ENCODE data around the gene PIAS1. TPM values are rescaled to one million over a fixed set of nuclear protein-coding genes. Genes with fewer than 3 reads are reported as not detected.

PIAS1 gene
- total and polyA plus RNA-seq, 9 of the 15 experiments (the other 6 are each of a cell fraction or from before 2014, with no cell fraction given) = 18.0 to 59.1 (median 28.5) TPM

DNA sequence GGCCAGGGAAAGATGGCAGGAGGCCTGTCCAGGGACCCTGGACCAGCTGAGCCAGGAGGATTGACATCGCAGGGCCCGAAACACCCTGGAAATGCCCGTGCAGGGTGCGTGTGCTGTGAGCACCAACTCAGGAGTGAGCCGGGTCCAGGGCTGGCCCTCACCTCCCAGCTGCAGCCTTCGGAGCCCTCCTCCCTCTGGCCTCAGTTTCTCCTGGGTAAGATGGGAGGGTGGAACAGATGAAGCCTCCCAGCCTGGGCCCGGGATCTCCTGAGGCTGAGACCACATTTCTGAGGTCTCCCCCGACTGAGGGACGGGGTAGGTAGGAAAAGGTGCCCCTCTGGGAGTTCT, 156.3 kb downstream of the PIAS1 start:
- TF ChIP-seq BRD9 (IDR thresholded peaks at IDR 0.05; ENCODE audit: low read depth, partially characterized antibody) (no peak), ZNF263 (CRISPR knock-in tag; IDR thresholded peaks at IDR 0.05; ENCODE audit: borderline replicate concordance) (no peak), TAF7 (tag; IDR thresholded peaks at IDR 0.05) (no peak), ZNF780A (CRISPR knock-in tag; IDR thresholded peaks at IDR 0.05) (no peak), FOXM1 (IDR thresholded peaks at IDR 0.05; ENCODE audit: low read depth) (no peak), FOXM1 (CRISPR knock-in tag; IDR thresholded peaks at IDR 0.05; ENCODE audit: low read depth) (no peak), ETV1 (tag; conservative IDR thresholded peaks at IDR 0.05; ENCODE audit: low read depth) (no peak), ZBTB17 (CRISPR knock-in tag; IDR thresholded peaks at IDR 0.05) (no peak), EGR1 (conservative IDR thresholded peaks at IDR 0.05) (no peak)
- TF ChIP-seq, protein P1, sequence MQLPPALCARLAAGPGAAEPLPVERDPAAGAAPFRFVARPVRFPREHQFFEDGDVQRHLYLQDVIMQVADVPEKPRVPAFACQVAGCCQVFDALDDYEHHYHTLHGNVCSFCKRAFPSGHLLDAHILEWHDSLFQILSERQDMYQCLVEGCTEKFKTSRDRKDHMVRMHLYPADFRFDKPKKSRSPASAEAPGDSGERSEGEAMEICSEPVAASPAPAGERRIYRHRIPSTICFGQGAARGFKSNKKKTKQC (CRISPR knock-in tag; IDR thresholded peaks at IDR 0.05) = no peak
- TF ChIP-seq, protein P2, sequence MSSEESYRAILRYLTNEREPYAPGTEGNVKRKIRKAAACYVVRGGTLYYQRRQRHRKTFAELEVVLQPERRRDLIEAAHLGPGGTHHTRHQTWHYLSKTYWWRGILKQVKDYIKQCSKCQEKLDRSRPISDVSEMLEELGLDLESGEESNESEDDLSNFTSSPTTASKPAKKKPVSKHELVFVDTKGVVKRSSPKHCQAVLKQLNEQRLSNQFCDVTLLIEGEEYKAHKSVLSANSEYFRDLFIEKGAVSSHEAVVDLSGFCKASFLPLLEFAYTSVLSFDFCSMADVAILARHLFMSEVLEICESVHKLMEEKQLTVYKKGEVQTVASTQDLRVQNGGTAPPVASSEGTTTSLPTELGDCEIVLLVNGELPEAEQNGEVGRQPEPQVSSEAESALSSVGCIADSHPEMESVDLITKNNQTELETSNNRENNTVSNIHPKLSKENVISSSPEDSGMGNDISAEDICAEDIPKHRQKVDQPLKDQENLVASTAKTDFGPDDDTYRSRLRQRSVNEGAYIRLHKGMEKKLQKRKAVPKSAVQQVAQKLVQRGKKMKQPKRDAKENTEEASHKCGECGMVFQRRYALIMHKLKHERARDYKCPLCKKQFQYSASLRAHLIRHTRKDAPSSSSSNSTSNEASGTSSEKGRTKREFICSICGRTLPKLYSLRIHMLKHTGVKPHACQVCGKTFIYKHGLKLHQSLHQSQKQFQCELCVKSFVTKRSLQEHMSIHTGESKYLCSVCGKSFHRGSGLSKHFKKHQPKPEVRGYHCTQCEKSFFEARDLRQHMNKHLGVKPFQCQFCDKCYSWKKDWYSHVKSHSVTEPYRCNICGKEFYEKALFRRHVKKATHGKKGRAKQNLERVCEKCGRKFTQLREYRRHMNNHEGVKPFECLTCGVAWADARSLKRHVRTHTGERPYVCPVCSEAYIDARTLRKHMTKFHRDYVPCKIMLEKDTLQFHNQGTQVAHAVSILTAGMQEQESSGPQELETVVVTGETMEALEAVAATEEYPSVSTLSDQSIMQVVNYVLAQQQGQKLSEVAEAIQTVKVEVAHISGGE (CRISPR knock-in tag; IDR thresholded peaks at IDR 0.05) = no peak
- TF ChIP-seq, protein P3, sequence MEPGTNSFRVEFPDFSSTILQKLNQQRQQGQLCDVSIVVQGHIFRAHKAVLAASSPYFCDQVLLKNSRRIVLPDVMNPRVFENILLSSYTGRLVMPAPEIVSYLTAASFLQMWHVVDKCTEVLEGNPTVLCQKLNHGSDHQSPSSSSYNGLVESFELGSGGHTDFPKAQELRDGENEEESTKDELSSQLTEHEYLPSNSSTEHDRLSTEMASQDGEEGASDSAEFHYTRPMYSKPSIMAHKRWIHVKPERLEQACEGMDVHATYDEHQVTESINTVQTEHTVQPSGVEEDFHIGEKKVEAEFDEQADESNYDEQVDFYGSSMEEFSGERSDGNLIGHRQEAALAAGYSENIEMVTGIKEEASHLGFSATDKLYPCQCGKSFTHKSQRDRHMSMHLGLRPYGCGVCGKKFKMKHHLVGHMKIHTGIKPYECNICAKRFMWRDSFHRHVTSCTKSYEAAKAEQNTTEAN (CRISPR knock-in tag; IDR thresholded peaks at IDR 0.05) = no peak
- no peaks in the 10 kb centered on the region for H3K9me3 ChIP-seq (replicated peaks; ENCODE audit: control insufficient read depth, insufficient read depth, low read depth, low read length)
- H3K9me1 ChIP-seq (ENCODE audit: control insufficient read depth, insufficient read depth, low read length) = peaks cover 3% of the 10 kb centered on the region
- no peaks in the 10 kb centered on the region for H3K27me3 ChIP-seq (ENCODE audit: control insufficient read depth in 2 of 2, insufficient read depth in 2 of 2, low read length in 2 of 2)
- ATAC-seq (no peak), DNase-seq (ENCODE audit: extremely low read depth in 1 of 4, low spot score in 3 of 4) (no peak), FAIRE-seq (no peak)
- H4K20me1 ChIP-seq (replicated peaks; ENCODE audit: control insufficient read depth, insufficient read depth, low read length) = peaks cover 20% of the 10 kb centered on the region; the same call in 1 of the 2 replicates
- in situ Hi-C loops (cut with MboI) = no loop called here
- BruUV-seq (replicated peaks) = no TSS peak
- CTCF ChIA-PET (ENCODE audit: low intra/inter-chr PET ratio) = interaction anchor here (1.7 kb wide), 1 partner anchor 347 kb away, joined by 4 read pairs; no protein-coding TSS in a partner anchor
- no peak overlapping the region for H3K27ac ChIP-seq (ENCODE audit: extremely low read depth, low read depth, low read length)
- no peak overlapping the region for H3K4me3 ChIP-seq
- POLR2A ChIA-PET = interaction anchor here (0.9 kb wide), 1 partner anchor 13 kb away, joined by 3 read pairs; no protein-coding TSS in a partner anchor
- 92% methylated on average over 7 of the region's 9 CpGs for WGBS (ENCODE audit: insufficient coverage, low coverage, missing lambda C conversion rate)
- peaks cover 81% of the 10 kb centered on the region; the same call in 2 of the 3 replicates for H3K36me3 ChIP-seq (ENCODE audit: control insufficient read depth, insufficient read depth, low read length)
- no peak overlapping the region for H2AFZ ChIP-seq (ENCODE audit: low read depth, low read length)
- no peak overlapping the region for H3K9ac ChIP-seq (ENCODE audit: insufficient read depth in 1 of 2, low read depth in 2 of 2, low read length in 2 of 2)
- H3K79me2 ChIP-seq (ENCODE audit: control insufficient read depth, insufficient read depth, low read length) = peaks cover 29% of the 10 kb centered on the region
- H3K4me1 ChIP-seq (replicated peaks in 1 of 2; ENCODE audit: control insufficient read depth in 2 of 2, insufficient read depth in 2 of 2, low read length in 2 of 2) = peaks cover 13 to 43% of the 10 kb centered on the region in 2 experiments
- no peak overlapping the region for H3K4me2 ChIP-seq (ENCODE audit: insufficient read depth, low read length)
- intact Hi-C loops (cut with micrococcal nuclease) = loop anchor here (5.0 kb wide), 1 partner anchor 348 kb away; no protein-coding TSS in a partner anchor

All from K562 (cell line).